Measurements from ENCODE around the gene TRIP13.
"Not testable (repeated sequence)": the region's sequence is repeated elsewhere in the genome, so short reads cannot be mapped to it uniquely, and the experiment has no call there.

- not testable (repeated sequence) for TF ChIP-seq POLR2A, CTCF, POLR2AphosphoS5, EP300 (IDR thresholded peaks at IDR 0.05)
Measured at GRCh38 chr5:843371-843770, 49.3 kb upstream of the TRIP13 start.
